OCI-LY3 (cell line): ENCODE results near the gene OPCML.

Experiments used
- H2AFZ ChIP-seq: fragments of 200-600, 300-600 bp; shearing (Covaris generic); 2 replicates; pipeline ENCODE4 v1.6.0; 2014; ENCODE audit warnings: antibody characterized with exemption, low read depth, low read length
- H3K27ac ChIP-seq: fragments of 200-600, 300-600 bp; sonication (generic); 2 replicates; pipeline ENCODE4 v1.5.1; 2014; ENCODE audit warnings: mild to moderate bottlenecking, low read length, moderate library complexity, mixed read lengths
- H3K27me3 ChIP-seq: fragments of 200-600, 300-600 bp; sonication (generic); 2 replicates; pipeline ENCODE4 v1.6.1; 2014; ENCODE audit warnings: low read depth, low read length, mixed read lengths
- H3K36me3 ChIP-seq: fragments of 200-600, 300-600 bp; sonication (generic); replicated peaks from 2 replicates; pipeline ENCODE3; 2014; ENCODE audit warnings: low read depth, low read length, mixed read lengths
- H3K4me1 ChIP-seq: fragments of 300-600, 200-600 bp; sonication (generic); 2 replicates; pipeline ENCODE4 v1.6.1; 2014; ENCODE audit warnings: low read length, mixed read lengths
- H3K4me2 ChIP-seq: fragments of 200-600, 300-600 bp; sonication (generic); 2 replicates; pipeline ENCODE4 v1.6.1; 2014; ENCODE audit warnings: low read length, mixed read lengths
- H3K4me3 ChIP-seq: fragments of 300-600, 200-600 bp; sonication (generic); 2 replicates; pipeline ENCODE4 v1.5.1; 2014; ENCODE audit warnings: antibody characterized with exemption, mild to moderate bottlenecking, low read length, moderate library complexity
- H3K79me2 ChIP-seq: fragments of 300-600, 200-600 bp; shearing (Covaris generic); 2 replicates; pipeline ENCODE4 v1.6.1; 2014; ENCODE audit warnings: mild to moderate bottlenecking, low read length, mixed read lengths
- H3K9ac ChIP-seq: fragments of 300-600, 200-600 bp; shearing (Covaris generic); 2 replicates; pipeline ENCODE4 v1.6.0; 2014; ENCODE audit warnings: mild to moderate bottlenecking, low read length, moderate library complexity
- H3K9me3 ChIP-seq: fragments of 200-600, 300-600 bp; shearing (Covaris generic); 2 replicates; pipeline ENCODE4 v1.6.1; 2014; ENCODE audit warnings: low read length, mixed read lengths; ENCODE audit not compliant: insufficient read depth
- H4K20me1 ChIP-seq: fragments of 200-600, 300-600 bp; sonication (generic); 2 replicates; pipeline ENCODE4 v1.6.1; 2016; ENCODE audit warnings: low read length, mixed read lengths; ENCODE audit not compliant: insufficient read depth
- CTCF ChIP-seq: fragments of 200-600, 300-600 bp; sonication (generic); IDR thresholded peaks from 2 replicates; pipeline ENCODE4 v1.5.1; 2014; ENCODE audit warnings: antibody characterized with exemption, low read length, low read depth
- EZH2phosphoT487 ChIP-seq: fragments of 200-600 bp; shearing (Covaris generic); IDR thresholded peaks from 2 replicates; pipeline ENCODE4 v1.6.1; 2018; ENCODE audit warnings: antibody characterized with exemption, mixed run types, low read depth

Gene OPCML

GRCh38 chr11:132821014-132821413 is 711.3 kb downstream of the OPCML start:
- no peak overlapping the region for H2AFZ ChIP-seq
- no peaks in the 10 kb centered on the region for H3K79me2 ChIP-seq
- H4K20me1 ChIP-seq, result no peaks in the 10 kb centered on the region
- no peak overlapping the region for H3K9ac ChIP-seq
- no peaks in the 10 kb centered on the region for H3K9me3 ChIP-seq
- no peak overlapping the region for H3K4me2 ChIP-seq
- no peak overlapping the region for H3K4me3 ChIP-seq
- H3K36me3 ChIP-seq, result no peaks in the 10 kb centered on the region
- H3K27ac ChIP-seq, result no peak overlapping the region
- H3K4me1 ChIP-seq, result no peaks in the 10 kb centered on the region
- no peaks in the 10 kb centered on the region for H3K27me3 ChIP-seq
- TF ChIP-seq EZH2phosphoT487, result no peak

- Histone ChIP-seq H4K20me1 (no peaks in the 10 kb centered on the region), H3K27ac (no peak overlapping the region), H3K36me3 (no peaks in the 10 kb centered on the region), H3K27me3 (no peaks in the 10 kb centered on the region), H3K4me2 (no peak overlapping the region), H2AFZ (no peak overlapping the region), H3K4me1 (no peaks in the 10 kb centered on the region), H3K79me2 (no peaks in the 10 kb centered on the region), H3K9ac (no peak overlapping the region), H3K9me3 (no peaks in the 10 kb centered on the region), H3K4me3 (no peak overlapping the region)
- no peak for TF ChIP-seq CTCF
- TF ChIP-seq EZH2phosphoT487, result no peak
Observed at GRCh38 chr11:132818951-132819350, 713.4 kb downstream of the OPCML start.

- H3K4me3 ChIP-seq, result no peak overlapping the region
Observed at GRCh38 chr11:132817387-132817786, 714.9 kb downstream of the OPCML start.

GRCh38 chr11:132814410-132814809 is 717.9 kb downstream of the OPCML start:
- H3K9me3 ChIP-seq, result no peaks in the 10 kb centered on the region
- no peak for TF ChIP-seq CTCF
- no peak for TF ChIP-seq EZH2phosphoT487
- no peaks in the 10 kb centered on the region for H3K27me3 ChIP-seq
- H3K4me1 ChIP-seq, result no peaks in the 10 kb centered on the region
- no peak overlapping the region for H3K4me3 ChIP-seq
- no peak overlapping the region for H3K27ac ChIP-seq
- no peak overlapping the region for H3K9ac ChIP-seq
- no peak overlapping the region for H3K4me2 ChIP-seq
- no peaks in the 10 kb centered on the region for H3K36me3 ChIP-seq
- H4K20me1 ChIP-seq, result no peaks in the 10 kb centered on the region
- no peaks in the 10 kb centered on the region for H3K79me2 ChIP-seq
- H2AFZ ChIP-seq, result no peak overlapping the region

More at GRCh38 chr11:132817387-132817786, 714.9 kb downstream of the OPCML start:
- Histone ChIP-seq H4K20me1 (no peaks in the 10 kb centered on the region), H3K36me3 (no peaks in the 10 kb centered on the region), H2AFZ (no peak overlapping the region), H3K4me1 (no peaks in the 10 kb centered on the region), H3K27ac (no peak overlapping the region), H3K27me3 (no peaks in the 10 kb centered on the region), H3K4me2 (no peak overlapping the region), H3K79me2 (no peaks in the 10 kb centered on the region), H3K9me3 (no peaks in the 10 kb centered on the region), H3K9ac (no peak overlapping the region)
- no peak for TF ChIP-seq EZH2phosphoT487
- TF ChIP-seq CTCF, result no peak

- H3K27me3 ChIP-seq, result peaks cover 4% of the 10 kb centered on the region; the same call in 1 of the 2 replicates
- no peaks in the 10 kb centered on the region for H3K4me1 ChIP-seq
- no peak overlapping the region for H3K4me2 ChIP-seq
- H3K27ac ChIP-seq, result no peak overlapping the region
- no peak overlapping the region for H2AFZ ChIP-seq
- TF ChIP-seq EZH2phosphoT487 (no peak), CTCF (no peak)
- H4K20me1 ChIP-seq, result no peaks in the 10 kb centered on the region
- no peaks in the 10 kb centered on the region for H3K36me3 ChIP-seq
- no peak overlapping the region for H3K9ac ChIP-seq
- no peaks in the 10 kb centered on the region for H3K79me2 ChIP-seq
- no peak overlapping the region for H3K4me3 ChIP-seq
- no peaks in the 10 kb centered on the region for H3K9me3 ChIP-seq
Observed at GRCh38 chr11:132811649-132812048, 720.7 kb downstream of the OPCML start.
